Keratinocyte (primary cell): ENCODE data around the gene XPO4. TPM values are rescaled to one million over a fixed set of nuclear protein-coding genes. Genes with fewer than 3 reads are reported as not detected.

ENCODE experiments used
- DNase-seq: peaks from one replicate; pipeline ENCODE4 v3.0.0-alpha.2; 2011; ENCODE audit warnings: low read depth, missing footprints, low spot score
- FAIRE-seq: peaks from 2 replicates; lab custom pipeline; 2011; peaks lifted over from hg19 to GRCh38; lab: Jason Lieb, UNC
- H2AFZ ChIP-seq: 2 replicates; pipeline ENCODE4 v1.6.0; 2012; ENCODE audit warnings: low read length, control low read depth, inconsistent platforms; ENCODE audit not compliant: control insufficient read depth
- H3K27ac ChIP-seq: 2 replicates; pipeline ENCODE4 v1.5.1; 2011; ENCODE audit warnings: low read length; ENCODE audit not compliant: control insufficient read depth, insufficient read depth
- H3K27me3 ChIP-seq: 3 replicates; pipeline ENCODE4 v1.6.0; 2011; ENCODE audit warnings: low read length; ENCODE audit not compliant: control insufficient read depth, insufficient read depth; ENCODE audit errors: extremely low read depth
- H3K36me3 ChIP-seq, 2 experiments: 2 replicates in 1 of 2; 3 replicates in 1 of 2; pipeline ENCODE4 v1.5.1; 2011; ENCODE audit warnings: low read length in 2 of 2, mild to moderate bottlenecking in 1 of 2; ENCODE audit not compliant: control insufficient read depth in 2 of 2, insufficient read depth in 2 of 2; ENCODE audit errors: extremely low read depth in 1 of 2
- H3K4me1 ChIP-seq: 3 replicates; pipeline ENCODE4 v1.5.1; 2011; ENCODE audit warnings: low read length; ENCODE audit not compliant: control insufficient read depth, insufficient read depth; ENCODE audit errors: extremely low read depth
- H3K4me2 ChIP-seq: 3 replicates; pipeline ENCODE4 v1.6.0; 2011; ENCODE audit warnings: low read depth, low read length; ENCODE audit not compliant: control insufficient read depth, insufficient read depth; ENCODE audit errors: extremely low read depth
- H3K4me3 ChIP-seq, 3 experiments: fragments of 200-600 bp in 1 of 3; sonication (generic) in 1 of 3; 2 replicates in 2 of 3; 3 replicates in 1 of 3; pipeline ENCODE4 v1.5.1; 2011 to 2016; ENCODE audit warnings: low read length in 3 of 3, mild to moderate bottlenecking in 3 of 3, control low read depth in 2 of 3, inconsistent platforms in 1 of 3, low read depth in 1 of 3, mixed read lengths in 1 of 3, mixed run types in 1 of 3, moderate library complexity in 1 of 3; ENCODE audit not compliant: control insufficient read depth in 2 of 3, insufficient read depth in 2 of 3; ENCODE audit errors: extremely low read depth in 1 of 3
- H3K79me2 ChIP-seq: 2 replicates; pipeline ENCODE4 v1.6.0; 2012; ENCODE audit warnings: low read length; ENCODE audit not compliant: control insufficient read depth, insufficient read depth
- H3K9ac ChIP-seq: 3 replicates; pipeline ENCODE4 v1.6.0; 2011; ENCODE audit warnings: low read length; ENCODE audit not compliant: control insufficient read depth, insufficient read depth; ENCODE audit errors: extremely low read depth
- H3K9me1 ChIP-seq: 3 replicates; pipeline ENCODE4 v1.6.0; 2011; ENCODE audit warnings: low read length; ENCODE audit not compliant: control insufficient read depth, insufficient read depth; ENCODE audit errors: extremely low read depth
- H3K9me3 ChIP-seq: 2 replicates; pipeline ENCODE4 v1.5.1; 2012; ENCODE audit warnings: low read depth, low read length; ENCODE audit not compliant: control insufficient read depth
- H4K20me1 ChIP-seq: 3 replicates; pipeline ENCODE4 v1.6.0; 2011; ENCODE audit warnings: low read length; ENCODE audit not compliant: control insufficient read depth, insufficient read depth; ENCODE audit errors: extremely low read depth
- EZH2 ChIP-seq: IDR thresholded peaks from one replicate; pipeline ENCODE4 v1.6.1; 2012; ENCODE audit warnings: inconsistent platforms, mild to moderate bottlenecking, low read length, moderate library complexity
- dilution Hi-C: fragments of 300-500 bp; cut with MboI; formaldehyde crosslinking; loops from one replicate; pipeline ENCODE4 v1.7.0; 2020; ENCODE audit warnings: low sequenced_read_pairs; ENCODE audit not compliant: extremely low pct_ligation_motif_present
- polyA plus RNA-seq, 5 experiments: library from polyadenylated mRNA; depleted of rRNA in 3 of 5; stranded (reverse) in 3 of 5; stranded (forward) in 1 of 5; unstranded in 1 of 5; fragments of >200 nt; gene quantifications; 1 replicate in 1 of 5; 2 replicates in 3 of 5; 3 replicates in 1 of 5; pipeline versions ENCODE4 v1.2.1 to v1.2.3, GENCODE V29; 2011 to 2012; ENCODE audit warnings: missing spikeins in 2 of 5, low read depth in 1 of 5, low replicate concordance in 1 of 5
- TF ChIP-seq, protein P1 (sequence below), 3 experiments: IDR thresholded peaks in 1 of 3; conservative IDR thresholded peaks in 1 of 3; optimal IDR thresholded peaks in 1 of 3; 2 replicates in 2 of 3; 3 replicates in 1 of 3; pipeline versions ENCODE3 to v1.5.1; 2011; ENCODE audit warnings: low read length in 3 of 3, mild to moderate bottlenecking in 3 of 3, moderate library complexity in 2 of 3, control low read depth in 1 of 3, inconsistent platforms in 1 of 3; ENCODE audit not compliant: insufficient read depth in 2 of 3; ENCODE audit errors: extremely low read depth in 1 of 3

XPO4 gene
- polyA plus RNA-seq, 1 donor (not counting 4 experiments of a cell fraction or from before 2014, with no cell fraction given) = 16.5 TPM

DNA sequence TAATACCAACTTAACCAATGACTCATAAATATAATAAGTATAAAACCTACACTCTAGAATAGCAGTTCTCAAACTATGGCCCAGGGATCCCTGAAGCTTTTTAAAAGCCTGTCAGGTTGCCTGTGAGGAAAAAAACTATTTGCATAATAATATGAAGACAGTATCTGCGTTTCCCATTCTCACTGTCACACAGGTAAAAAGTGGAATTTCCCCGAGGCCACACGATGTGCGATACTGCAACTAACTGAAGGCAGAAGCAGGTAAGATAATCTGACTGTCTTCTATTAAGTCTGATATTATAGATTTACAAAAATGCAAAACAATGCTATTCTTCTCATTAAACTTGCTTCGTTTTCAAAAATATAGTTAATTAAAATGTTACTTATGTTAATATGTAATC, 76.2 kb downstream of the XPO4 start:
- H3K4me1 ChIP-seq = no peaks in the 10 kb centered on the region
- no peak overlapping the region for H3K27ac ChIP-seq
- no peaks in the 10 kb centered on the region for H4K20me1 ChIP-seq
- no peak for DNase-seq
- H3K27me3 ChIP-seq = no peaks in the 10 kb centered on the region
- dilution Hi-C loops = loop anchor here (25.0 kb wide), 1 partner anchor 136 kb away; no protein-coding TSS in a partner anchor
- H3K9me3 ChIP-seq = no peaks in the 10 kb centered on the region
- no peak overlapping the region for H3K4me2 ChIP-seq
- no peak overlapping the region for H2AFZ ChIP-seq
- no peak for FAIRE-seq
- TF ChIP-seq, protein P1, sequence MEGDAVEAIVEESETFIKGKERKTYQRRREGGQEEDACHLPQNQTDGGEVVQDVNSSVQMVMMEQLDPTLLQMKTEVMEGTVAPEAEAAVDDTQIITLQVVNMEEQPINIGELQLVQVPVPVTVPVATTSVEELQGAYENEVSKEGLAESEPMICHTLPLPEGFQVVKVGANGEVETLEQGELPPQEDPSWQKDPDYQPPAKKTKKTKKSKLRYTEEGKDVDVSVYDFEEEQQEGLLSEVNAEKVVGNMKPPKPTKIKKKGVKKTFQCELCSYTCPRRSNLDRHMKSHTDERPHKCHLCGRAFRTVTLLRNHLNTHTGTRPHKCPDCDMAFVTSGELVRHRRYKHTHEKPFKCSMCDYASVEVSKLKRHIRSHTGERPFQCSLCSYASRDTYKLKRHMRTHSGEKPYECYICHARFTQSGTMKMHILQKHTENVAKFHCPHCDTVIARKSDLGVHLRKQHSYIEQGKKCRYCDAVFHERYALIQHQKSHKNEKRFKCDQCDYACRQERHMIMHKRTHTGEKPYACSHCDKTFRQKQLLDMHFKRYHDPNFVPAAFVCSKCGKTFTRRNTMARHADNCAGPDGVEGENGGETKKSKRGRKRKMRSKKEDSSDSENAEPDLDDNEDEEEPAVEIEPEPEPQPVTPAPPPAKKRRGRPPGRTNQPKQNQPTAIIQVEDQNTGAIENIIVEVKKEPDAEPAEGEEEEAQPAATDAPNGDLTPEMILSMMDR (optimal IDR thresholded peaks at IDR 0.05 in 1 of 3, IDR thresholded peaks at IDR 0.05 in 1 of 3, conservative IDR thresholded peaks at IDR 0.05 in 1 of 3; ENCODE audit: extremely low read depth in 1 of 3, insufficient read depth in 2 of 3, low read length in 3 of 3) = no peak
- no peak for TF ChIP-seq EZH2
- peaks cover 4% of the 10 kb centered on the region in 2 experiments for H3K36me3 ChIP-seq
- no peaks in the 10 kb centered on the region for H3K9me1 ChIP-seq
- H3K79me2 ChIP-seq = no peaks in the 10 kb centered on the region
- H3K9ac ChIP-seq = no peak overlapping the region
- no peak overlapping the region for H3K4me3 ChIP-seq

DNA sequence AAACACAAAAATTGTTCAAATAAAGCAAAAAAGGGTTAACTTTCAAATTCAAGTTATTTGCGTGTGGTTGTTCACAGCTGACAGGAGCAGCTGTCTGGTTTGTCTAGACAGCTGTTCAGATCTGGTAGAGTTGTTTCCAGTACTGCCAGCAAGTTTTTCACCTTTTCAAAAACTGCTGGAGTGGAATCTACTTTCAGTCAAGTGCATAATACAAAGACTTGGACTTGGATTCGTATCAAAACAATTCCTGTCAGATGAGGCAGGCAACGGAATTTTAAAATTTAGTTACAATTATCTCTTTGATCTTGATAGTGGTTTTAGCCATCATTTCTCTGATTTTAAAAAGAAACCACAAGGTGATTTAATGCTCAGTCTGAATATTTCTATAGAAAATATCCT, 77.1 kb downstream of the XPO4 start:
- TF ChIP-seq, protein P1 (optimal IDR thresholded peaks at IDR 0.05 in 1 of 3, IDR thresholded peaks at IDR 0.05 in 1 of 3, conservative IDR thresholded peaks at IDR 0.05 in 1 of 3; ENCODE audit: extremely low read depth in 1 of 3, insufficient read depth in 2 of 3, low read length in 3 of 3) = no peak
- no peak for TF ChIP-seq EZH2
- H3K4me3 ChIP-seq = no peak overlapping the region
- dilution Hi-C loops = loop anchor here (25.0 kb wide), 1 partner anchor 137 kb away; no protein-coding TSS in a partner anchor
- H3K79me2 ChIP-seq = no peaks in the 10 kb centered on the region
- H3K9ac ChIP-seq = no peak overlapping the region
- H3K9me3 ChIP-seq = no peaks in the 10 kb centered on the region
- no peak overlapping the region for H3K4me2 ChIP-seq
- no peaks in the 10 kb centered on the region for H4K20me1 ChIP-seq
- no peak overlapping the region for H3K27ac ChIP-seq
- no peak for FAIRE-seq
- no peak overlapping the region for H2AFZ ChIP-seq
- no peak for DNase-seq
- H3K27me3 ChIP-seq = no peaks in the 10 kb centered on the region
- H3K9me1 ChIP-seq = no peaks in the 10 kb centered on the region
- H3K36me3 ChIP-seq = peaks cover 4 to 5% of the 10 kb centered on the region in 2 experiments
- no peaks in the 10 kb centered on the region for H3K4me1 ChIP-seq
